Measurements from ENCODE around the gene IGFN1.

DNA sequence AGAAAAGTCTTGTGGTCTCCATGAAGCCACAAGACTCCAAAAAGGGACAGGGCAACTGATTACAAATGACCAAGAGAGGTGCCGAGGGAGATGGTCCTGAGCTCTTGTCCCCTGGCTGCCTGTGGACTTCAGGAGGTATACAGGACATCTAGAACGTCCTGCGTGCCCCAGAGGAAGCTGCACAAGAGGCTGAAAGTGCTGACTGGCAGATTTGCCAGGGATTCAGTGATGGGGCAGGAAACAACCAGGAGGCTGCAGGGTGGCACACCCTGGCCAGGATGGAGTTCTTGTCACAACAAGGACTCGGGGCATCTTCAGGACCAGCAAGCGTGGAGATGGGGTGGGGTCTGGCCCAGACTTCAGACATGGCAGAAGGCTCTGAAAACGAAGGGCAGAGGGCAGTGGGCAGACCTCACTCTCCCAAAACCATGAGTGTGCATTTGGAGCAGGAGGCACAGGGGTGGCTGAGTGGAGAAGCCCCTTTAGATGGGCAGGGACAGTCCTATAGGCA is 79.3 kb downstream of the IGFN1 start:
- TF ChIP-seq BHLHE40 (IDR thresholded peaks at IDR 0.05; ENCODE audit: borderline replicate concordance) (no peak), SUZ12 (IDR thresholded peaks at IDR 0.05) (no peak), PKNOX1 (IDR thresholded peaks at IDR 0.05) (no peak), L3MBTL2 (conservative IDR thresholded peaks at IDR 0.05) (no peak), NFRKB (IDR thresholded peaks at IDR 0.05) (no peak), ELF4 (IDR thresholded peaks at IDR 0.05) (no peak), SP1 (IDR thresholded peaks at IDR 0.05) (no peak), FOXM1 (IDR thresholded peaks at IDR 0.05; ENCODE audit: borderline replicate concordance) (no peak), FOXA1 (IDR thresholded peaks at IDR 0.05) (no peak)

Measured in HEK293T (cell line).